HG02840 (cell line): ENCODE data around the gene CCNE1.

Source experiments
- ATAC-seq: cut with Tn5 transposase; IDR thresholded peaks from one replicate; pipeline ENCODE4 v1.9.1; 2021; ENCODE audit warnings: mild to moderate bottlenecking, moderate library complexity, moderate number of reproducible peaks; ENCODE audit not compliant: unreplicated experiment, low FRiP score

Gene CCNE1

DNA sequence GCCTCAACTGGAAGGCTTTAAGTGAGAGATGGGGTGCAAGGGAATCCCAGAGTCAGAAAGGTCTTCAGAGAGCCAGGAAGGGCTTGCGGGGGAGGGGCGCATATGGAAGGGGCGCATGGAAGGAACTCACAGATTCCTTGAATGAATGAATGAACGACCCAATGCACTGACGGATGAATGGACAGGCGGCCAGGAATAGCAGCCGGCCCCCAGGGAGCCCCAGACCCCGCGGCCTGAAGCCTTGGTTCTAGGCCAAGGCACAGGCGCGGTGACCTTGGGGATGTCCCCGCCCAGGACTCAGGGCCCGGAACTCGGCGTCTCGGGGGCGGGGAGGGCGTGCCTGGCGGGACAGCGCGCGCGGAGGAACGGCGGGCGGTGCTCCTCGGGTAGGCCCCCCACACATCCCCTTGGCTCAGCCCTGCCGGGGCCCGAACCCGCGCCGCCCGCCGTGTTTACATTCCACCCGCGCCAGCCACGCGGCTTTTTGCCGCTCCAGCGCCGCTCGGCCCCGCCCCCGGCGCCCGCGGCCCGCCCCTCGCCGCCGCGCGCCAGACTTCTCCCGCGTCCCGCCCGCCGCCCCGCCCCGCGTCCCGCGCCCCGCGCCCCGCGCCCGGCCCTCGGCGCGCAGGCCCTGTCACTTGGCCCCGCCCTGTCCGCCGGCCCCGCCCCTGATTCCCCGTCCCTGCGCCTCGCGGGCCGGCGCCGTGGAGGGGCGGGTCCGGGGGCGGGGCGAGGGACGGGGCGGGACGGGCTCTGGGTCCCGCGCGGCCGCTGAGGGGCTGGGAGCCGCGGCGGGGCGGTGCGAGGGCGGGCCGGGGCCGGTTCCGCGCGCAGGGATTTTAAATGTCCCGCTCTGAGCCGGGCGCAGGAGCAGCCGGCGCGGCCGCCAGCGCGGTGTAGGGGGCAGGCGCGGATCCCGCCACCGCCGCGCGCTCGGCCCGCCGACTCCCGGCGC is at the start of gene CCNE1:
Gene CCNE1, plus strand, starts transcription at position 867 of the 955 bp plus-strand sequence. CDS start 565 bp downstream, outside the sequence.
- peak; percentile 60 for ATAC-seq

- no peak for ATAC-seq
These were observed 48.6 kb upstream of the CCNE1 start for GRCh38 chr19:29763196-29763595.

GRCh38 chr19:29764361-29764760 is 47.4 kb upstream of the CCNE1 start:
- no peak for ATAC-seq

- ATAC-seq = no peak
These were observed 45.7 kb upstream of the CCNE1 start for GRCh38 chr19:29766100-29766499.

- ATAC-seq = no peak
These were observed 44.6 kb upstream of the CCNE1 start for GRCh38 chr19:29767039-29767735.

GRCh38 chr19:29768166-29768565 is 43.6 kb upstream of the CCNE1 start:
- ATAC-seq = no peak

DNA sequence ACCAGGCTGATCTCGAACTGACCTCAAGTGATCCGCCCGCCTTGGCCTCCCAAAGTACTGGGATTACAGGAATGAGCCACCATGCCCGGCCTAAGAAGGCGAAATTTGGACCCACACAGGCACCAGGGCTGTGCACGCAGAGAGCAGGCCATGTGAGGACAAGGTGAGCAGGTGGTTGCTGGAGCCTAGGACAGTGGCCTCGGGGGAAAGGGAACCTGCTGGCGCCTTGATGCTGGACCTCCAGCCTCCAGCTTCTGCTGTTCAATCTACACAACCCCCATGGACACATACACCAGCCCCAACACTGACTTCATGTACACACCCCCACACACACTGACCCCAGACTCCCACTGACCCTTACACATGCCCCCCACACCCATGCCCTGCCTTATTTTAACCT is 41.8 kb upstream of the CCNE1 start:
- no peak for ATAC-seq

DNA sequence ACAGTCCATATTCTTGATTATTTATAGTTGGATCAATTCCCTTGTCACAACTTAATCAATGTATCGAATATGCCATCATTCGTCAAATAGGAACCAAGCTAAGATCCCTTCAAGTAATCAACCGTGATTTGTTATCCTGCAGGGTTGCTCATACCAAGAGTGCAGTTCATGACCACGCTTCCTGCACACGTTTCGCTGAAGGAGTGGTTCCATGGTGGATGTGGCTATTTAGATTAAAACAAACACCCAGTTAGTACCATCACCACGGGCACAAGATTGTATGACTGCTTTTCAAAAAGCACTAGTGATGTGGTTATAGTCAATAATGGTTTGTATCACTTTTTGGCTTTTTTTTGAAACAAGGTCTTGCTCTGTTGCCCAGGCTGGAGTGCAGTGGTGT is 41.1 kb upstream of the CCNE1 start:
- no peak for ATAC-seq

- no peak for ATAC-seq
These were observed 39.9 kb upstream of the CCNE1 start for GRCh38 chr19:29771708-29772414.

- no peak for ATAC-seq
These were observed 39.1 kb upstream of the CCNE1 start for GRCh38 chr19:29772696-29773095.

DNA sequence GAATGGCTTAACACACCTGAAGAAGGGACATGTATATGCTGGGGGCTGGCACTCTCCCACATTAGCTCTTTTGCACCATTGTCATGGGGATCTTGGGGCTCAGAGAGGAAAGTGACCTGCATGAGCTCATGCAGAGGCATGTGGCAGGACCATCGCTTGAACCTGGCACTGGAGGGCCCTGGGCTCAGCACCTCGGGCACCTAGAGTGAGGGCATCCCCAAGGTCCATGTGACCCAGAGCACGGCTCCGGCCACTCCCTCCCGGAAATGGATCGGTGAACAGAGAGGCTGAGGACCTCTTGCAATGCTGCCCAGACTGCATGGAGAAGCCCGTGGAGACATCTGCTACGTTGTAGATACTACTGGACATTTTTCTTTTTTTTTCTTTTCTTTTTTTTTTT is 38.6 kb upstream of the CCNE1 start:
- no peak for ATAC-seq

DNA sequence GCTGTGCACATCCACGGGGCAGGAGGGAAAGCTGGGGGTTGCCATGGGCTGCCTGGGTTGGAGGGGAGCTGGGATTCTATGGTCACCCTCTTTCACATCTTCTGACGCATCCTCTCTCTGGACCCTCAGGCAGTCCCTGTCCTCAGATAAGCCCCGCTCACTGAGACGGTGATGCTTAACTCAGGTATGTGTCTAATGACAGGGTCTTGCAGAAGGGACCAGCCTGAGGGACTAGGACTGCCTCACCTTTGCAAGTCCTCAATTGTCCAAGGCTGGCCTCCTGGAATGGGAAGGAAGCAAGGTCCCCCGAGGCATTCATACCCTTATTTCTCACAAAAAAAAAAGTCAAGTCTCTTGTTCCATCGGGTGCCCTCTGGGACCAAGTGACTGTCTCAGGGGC is 37.7 kb upstream of the CCNE1 start:
- no peak for ATAC-seq

- no peak for ATAC-seq
These were observed 33.9 kb upstream of the CCNE1 start for GRCh38 chr19:29777781-29778309.

GRCh38 chr19:29779921-29780320 is 31.9 kb upstream of the CCNE1 start:
- no peak for ATAC-seq

DNA sequence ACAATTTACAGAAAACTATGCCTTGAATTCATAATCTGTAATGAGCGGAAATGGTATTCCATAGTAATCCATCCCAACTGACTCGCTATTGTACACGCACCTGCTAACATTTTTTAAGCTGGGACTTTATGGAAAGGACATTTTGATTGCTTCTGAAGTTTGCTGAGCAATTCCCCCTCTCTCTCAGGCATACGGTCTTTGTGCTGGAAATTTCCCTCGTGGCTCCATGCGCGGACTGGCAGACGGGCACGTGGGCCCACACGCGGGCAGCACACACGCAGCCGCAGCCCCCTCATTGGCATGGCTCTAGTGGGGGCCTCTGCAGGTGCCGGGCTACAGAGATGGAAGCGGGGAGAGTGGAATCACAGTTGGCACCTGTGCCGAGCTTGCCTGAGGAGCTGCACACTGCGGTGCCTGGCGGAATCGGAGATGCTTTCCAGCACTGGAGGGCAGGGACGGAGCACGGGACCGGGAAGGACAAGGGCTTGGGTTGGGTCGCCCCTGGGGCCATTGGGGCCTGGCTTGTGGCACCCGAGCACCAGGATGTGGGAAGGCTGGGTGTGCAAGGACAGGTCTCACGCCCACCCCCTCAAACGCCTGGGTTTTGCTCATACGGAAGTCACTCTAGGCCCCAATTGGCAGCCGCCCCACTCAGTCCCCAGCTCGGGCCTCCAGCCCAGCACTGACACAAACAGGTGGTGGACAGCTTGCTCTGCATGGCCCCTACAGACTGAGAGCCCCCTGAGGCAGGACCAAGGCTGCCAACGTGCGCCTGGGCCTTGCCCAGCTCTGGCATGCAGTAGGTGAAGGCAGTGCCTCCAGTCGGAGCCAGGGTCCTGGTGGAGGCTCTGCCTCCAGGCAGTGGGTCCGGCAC is 30.2 kb upstream of the CCNE1 start:
- no peak for ATAC-seq

DNA sequence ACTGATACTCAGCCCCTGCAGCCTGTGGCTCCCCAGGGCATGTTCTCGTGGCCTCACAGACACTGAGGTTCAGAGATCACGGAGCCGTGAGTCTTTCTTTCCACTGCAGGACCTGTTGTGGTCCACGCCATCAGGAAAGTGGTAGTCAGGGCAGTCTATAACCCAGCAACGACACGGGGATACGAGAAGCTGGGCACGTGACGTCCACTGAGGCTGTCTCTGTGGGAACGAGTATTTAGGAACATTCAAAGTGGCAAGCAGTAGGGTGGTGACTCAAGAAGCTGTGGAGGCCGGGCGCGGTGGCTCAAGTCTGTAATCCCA is 29.6 kb upstream of the CCNE1 start:
- ATAC-seq = no peak

DNA sequence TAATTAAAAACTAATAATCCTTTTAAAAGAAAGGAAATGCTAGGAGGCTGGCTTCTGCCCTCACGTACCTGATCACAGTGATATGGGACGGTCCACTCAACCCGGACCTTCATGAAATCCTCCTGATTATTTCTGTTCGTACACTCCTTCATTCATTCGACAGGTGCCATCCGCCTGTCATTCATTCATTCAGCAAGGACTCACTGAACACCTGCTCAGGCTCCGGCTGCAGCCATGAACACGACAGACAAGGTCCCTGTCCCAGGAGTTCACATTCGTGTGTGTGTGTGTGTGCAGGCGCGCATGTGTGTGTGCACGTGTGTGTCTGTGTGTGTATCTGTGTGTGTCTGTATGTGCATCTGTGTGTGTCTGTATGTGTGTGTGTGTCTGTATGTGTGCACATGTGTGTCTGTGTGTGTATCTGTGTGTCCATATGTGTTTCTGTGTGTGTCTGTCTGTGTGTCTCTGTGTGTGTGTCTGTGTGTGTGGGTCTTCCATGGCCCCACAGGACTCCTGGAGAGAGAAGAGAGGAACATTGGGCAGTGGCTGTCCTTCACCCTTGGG is 28.1 kb upstream of the CCNE1 start:
- no peak for ATAC-seq

DNA sequence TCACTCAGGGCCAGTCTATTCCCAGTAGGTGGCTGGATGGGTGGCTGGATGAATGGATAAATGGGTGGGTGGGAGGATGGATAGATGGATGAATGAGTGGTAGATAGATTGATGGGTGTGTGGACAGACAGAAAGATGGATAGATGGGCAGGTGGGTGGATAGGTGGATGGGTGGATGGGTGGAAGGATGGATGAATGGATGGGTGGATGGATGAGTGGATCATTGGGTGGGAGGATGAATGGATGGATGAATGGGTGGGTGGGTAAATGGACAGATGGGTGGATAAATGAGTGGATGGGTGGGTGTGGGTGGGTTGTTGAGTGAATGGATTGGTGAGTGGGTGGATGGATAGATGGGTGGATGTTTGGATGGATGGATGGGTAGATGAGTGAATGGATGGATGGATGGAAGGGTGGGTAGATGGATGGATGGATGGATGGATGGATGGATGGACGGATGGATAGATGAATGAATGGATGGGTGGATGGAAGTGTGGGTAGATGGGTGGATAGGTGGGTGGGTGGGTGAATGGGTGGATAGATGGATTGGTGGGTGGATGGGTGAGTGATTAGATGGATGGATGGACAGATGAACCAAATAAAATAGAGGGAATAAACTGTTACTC is 27.1 kb upstream of the CCNE1 start:
- no peak for ATAC-seq

GRCh38 chr19:29785360-29785759 is 26.4 kb upstream of the CCNE1 start:
- no peak for ATAC-seq
